SK-N-SH treated with all-trans-retinoic acid at 6 μM for 48 hours (cell line): ENCODE results near the gene POLR1E.

Source experiments
- ATAC-seq: fragments of 200-7000 bp; cut with Tn5 transposase; 3 replicates; pipeline ENCODE4 v1.9.1; 2020; ENCODE audit warnings: mild to moderate bottlenecking, moderate library complexity
- BACH2 ChIP-seq: fragments of 250-450 bp; sonication (Bioruptor Pico); IDR thresholded peaks from 2 replicates; pipeline ENCODE4 v1.9.0; 2021; ENCODE audit warnings: mild to moderate bottlenecking, borderline replicate concordance
- CREB5 ChIP-seq: fragments of 250-450 bp; sonication (Bioruptor Pico); IDR thresholded peaks from 2 replicates; pipeline ENCODE4 v1.5.1; 2020; ENCODE audit warnings: low read depth, mild to moderate bottlenecking, moderate library complexity
- CSDC2 ChIP-seq: fragments of 250-450 bp; sonication (Bioruptor Pico); IDR thresholded peaks from 2 replicates; pipeline ENCODE4 v1.5.0; 2020; ENCODE audit warnings: mild to moderate bottlenecking, moderate library complexity
- ESRRG ChIP-seq: fragments of 250-450 bp; sonication (Bioruptor Pico); IDR thresholded peaks from 2 replicates; pipeline ENCODE4 v1.6.1; 2021; ENCODE audit warnings: mild to moderate bottlenecking
- ISL1 ChIP-seq: fragments of 250-450 bp; sonication (Bioruptor Pico); IDR thresholded peaks from 2 replicates; pipeline ENCODE4 v2.1.2; 2022; ENCODE audit warnings: mild to moderate bottlenecking, moderate library complexity
- PATZ1 ChIP-seq: fragments of 250-450 bp; sonication (Bioruptor Pico); IDR thresholded peaks from 2 replicates; pipeline ENCODE4 v1.8.0; 2020; ENCODE audit warnings: mild to moderate bottlenecking, moderate library complexity, borderline replicate concordance
- PPARA ChIP-seq: fragments of 250-450 bp; sonication (Bioruptor Pico); IDR thresholded peaks from 2 replicates; pipeline ENCODE4 v1.5.0; 2020; ENCODE audit warnings: mild to moderate bottlenecking, borderline replicate concordance
- SNAI2 ChIP-seq: fragments of 250-450 bp; sonication (Bioruptor Pico); IDR thresholded peaks from 2 replicates; pipeline ENCODE4 v1.5.0; 2020; ENCODE audit warnings: mild to moderate bottlenecking, moderate library complexity
- TCF4 ChIP-seq: fragments of 250-450 bp; sonication (Bioruptor Pico); IDR thresholded peaks from 2 replicates; pipeline ENCODE4 v1.8.0; 2021; ENCODE audit warnings: mild to moderate bottlenecking, moderate library complexity, borderline replicate concordance
- TOX ChIP-seq: fragments of 250-450 bp; sonication (Bioruptor Pico); IDR thresholded peaks from 2 replicates; pipeline ENCODE4 v1.8.0; 2021; ENCODE audit warnings: mild to moderate bottlenecking, moderate library complexity, borderline replicate concordance
- ZC3H10 ChIP-seq: fragments of 250-450 bp; sonication (Bioruptor Pico); IDR thresholded peaks from 2 replicates; pipeline ENCODE4 v1.5.1; 2021; ENCODE audit warnings: mild to moderate bottlenecking, moderate library complexity
- ZFP30 ChIP-seq: fragments of 450-650 bp; formaldehyde crosslinking; IDR thresholded peaks from 2 replicates; pipeline ENCODE4 v1.5.0; 2022; ENCODE audit warnings: mild to moderate bottlenecking, moderate library complexity
- ZNF70 ChIP-seq: fragments of 450-650 bp; formaldehyde crosslinking; IDR thresholded peaks from 2 replicates; pipeline ENCODE4 v1.5.0; 2020; ENCODE audit warnings: mild to moderate bottlenecking, moderate library complexity
- ZNF8 ChIP-seq: fragments of 450-650 bp; formaldehyde crosslinking; IDR thresholded peaks from 2 replicates; pipeline ENCODE4 v1.5.0; 2020; ENCODE audit warnings: mild to moderate bottlenecking, moderate library complexity
- TF ChIP-seq, protein P1 (sequence below): fragments of 250-450 bp; sonication (Bioruptor Pico); IDR thresholded peaks from 2 replicates; pipeline ENCODE4 v1.5.0; 2020; ENCODE audit warnings: mild to moderate bottlenecking, moderate library complexity

The POLR1E gene

GRCh38 chr9:37441776-37442370 is 43.9 kb upstream of the POLR1E start (continued):
- TF ChIP-seq, protein P1, sequence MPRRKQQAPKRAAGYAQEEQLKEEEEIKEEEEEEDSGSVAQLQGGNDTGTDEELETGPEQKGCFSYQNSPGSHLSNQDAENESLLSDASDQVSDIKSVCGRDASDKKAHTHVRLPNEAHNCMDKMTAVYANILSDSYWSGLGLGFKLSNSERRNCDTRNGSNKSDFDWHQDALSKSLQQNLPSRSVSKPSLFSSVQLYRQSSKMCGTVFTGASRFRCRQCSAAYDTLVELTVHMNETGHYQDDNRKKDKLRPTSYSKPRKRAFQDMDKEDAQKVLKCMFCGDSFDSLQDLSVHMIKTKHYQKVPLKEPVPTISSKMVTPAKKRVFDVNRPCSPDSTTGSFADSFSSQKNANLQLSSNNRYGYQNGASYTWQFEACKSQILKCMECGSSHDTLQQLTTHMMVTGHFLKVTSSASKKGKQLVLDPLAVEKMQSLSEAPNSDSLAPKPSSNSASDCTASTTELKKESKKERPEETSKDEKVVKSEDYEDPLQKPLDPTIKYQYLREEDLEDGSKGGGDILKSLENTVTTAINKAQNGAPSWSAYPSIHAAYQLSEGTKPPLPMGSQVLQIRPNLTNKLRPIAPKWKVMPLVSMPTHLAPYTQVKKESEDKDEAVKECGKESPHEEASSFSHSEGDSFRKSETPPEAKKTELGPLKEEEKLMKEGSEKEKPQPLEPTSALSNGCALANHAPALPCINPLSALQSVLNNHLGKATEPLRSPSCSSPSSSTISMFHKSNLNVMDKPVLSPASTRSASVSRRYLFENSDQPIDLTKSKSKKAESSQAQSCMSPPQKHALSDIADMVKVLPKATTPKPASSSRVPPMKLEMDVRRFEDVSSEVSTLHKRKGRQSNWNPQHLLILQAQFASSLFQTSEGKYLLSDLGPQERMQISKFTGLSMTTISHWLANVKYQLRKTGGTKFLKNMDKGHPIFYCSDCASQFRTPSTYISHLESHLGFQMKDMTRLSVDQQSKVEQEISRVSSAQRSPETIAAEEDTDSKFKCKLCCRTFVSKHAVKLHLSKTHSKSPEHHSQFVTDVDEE (CRISPR knock-in tag), result no peak
- no peak for TF ChIP-seq ESRRG (CRISPR knock-in tag)
- no peak for TF ChIP-seq CSDC2 (CRISPR knock-in tag)
- TF ChIP-seq ISL1, result no peak
- TF ChIP-seq PATZ1 (CRISPR knock-in tag), result no peak
- no peak for TF ChIP-seq ZFP30
- TF ChIP-seq TOX, result no peak

DNA sequence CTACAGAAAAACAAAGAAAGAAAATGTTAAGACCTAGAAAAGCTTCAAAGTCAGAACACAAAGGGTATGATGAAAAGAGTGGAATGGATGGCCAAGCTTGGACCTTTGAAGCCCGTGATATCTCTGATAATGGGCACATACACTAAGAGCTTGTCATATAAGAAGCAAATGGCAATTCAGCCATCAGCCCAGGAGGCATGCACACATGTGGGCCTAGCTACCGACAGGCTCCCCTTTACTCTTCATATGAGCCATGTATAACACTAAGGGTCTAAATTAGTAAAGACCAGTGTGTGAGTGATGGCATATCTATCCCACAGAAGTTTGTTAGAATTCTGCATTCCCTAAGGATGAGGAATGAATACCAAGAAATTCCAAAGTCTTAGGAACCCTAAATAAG is 43.2 kb upstream of the POLR1E start:
- no peak for ATAC-seq

DNA sequence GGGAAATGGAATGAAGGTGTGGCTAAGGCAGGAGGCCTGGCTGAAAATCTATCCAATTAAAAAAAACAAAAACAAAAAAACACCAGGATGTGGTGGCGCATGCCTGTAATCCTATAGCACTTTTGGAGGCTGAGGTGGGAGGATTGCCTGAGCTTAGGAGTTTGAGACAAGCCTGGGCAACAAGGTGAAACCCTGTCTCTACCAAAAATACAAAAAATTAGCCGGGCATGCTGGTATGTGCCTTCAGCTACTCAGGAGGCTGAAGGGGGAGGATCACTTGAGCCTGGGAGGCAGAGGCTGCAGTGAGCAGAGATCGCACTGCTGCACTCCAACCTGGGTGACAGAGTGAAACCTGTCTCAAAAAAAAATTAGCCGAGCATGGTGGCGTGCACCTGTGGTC is 42.2 kb upstream of the POLR1E start:
- no peak for ATAC-seq
- TF ChIP-seq ISL1, result no peak
- no peak for TF ChIP-seq BACH2

More for the DNA sequence above, 43.2 kb upstream of the POLR1E start:
- TF ChIP-seq TCF4 (CRISPR knock-in tag), result no peak
- no peak for TF ChIP-seq PATZ1 (CRISPR knock-in tag)
- TF ChIP-seq ZNF70 (CRISPR knock-in tag), result no peak
- TF ChIP-seq CSDC2 (CRISPR knock-in tag), result no peak

GRCh38 chr9:37444890-37445289 is 40.9 kb upstream of the POLR1E start:
- TF ChIP-seq ZNF70 (CRISPR knock-in tag) (no peak), TCF4 (CRISPR knock-in tag) (no peak), PPARA (CRISPR knock-in tag) (no peak), ZNF8 (CRISPR knock-in tag) (no peak), ESRRG (CRISPR knock-in tag) (no peak)
- TF ChIP-seq, protein P1 (CRISPR knock-in tag), result no peak
- no peak for ATAC-seq

- no peak for TF ChIP-seq CREB5 (CRISPR knock-in tag)
- TF ChIP-seq TOX, result no peak
- TF ChIP-seq, protein P1 (CRISPR knock-in tag), result no peak
- no peak for TF ChIP-seq ZNF70 (CRISPR knock-in tag)
- TF ChIP-seq ZNF8 (CRISPR knock-in tag), result no peak
- no peak for TF ChIP-seq ISL1
- TF ChIP-seq CSDC2 (CRISPR knock-in tag), result no peak
- TF ChIP-seq BACH2, result no peak
- TF ChIP-seq SNAI2, result no peak
- TF ChIP-seq ZC3H10 (CRISPR knock-in tag), result no peak
- no peak for ATAC-seq
Observed at GRCh38 chr9:37445832-37446231, 39.9 kb upstream of the POLR1E start.
